Cortex of kidney (tissue), 1 donor: ENCODE results near the gene NFIA.

Source experiments
- DNase-seq: peaks from one replicate; lab custom pipeline; 2025; lab: John Stamatoyannopoulos, UW

The NFIA gene

DNA sequence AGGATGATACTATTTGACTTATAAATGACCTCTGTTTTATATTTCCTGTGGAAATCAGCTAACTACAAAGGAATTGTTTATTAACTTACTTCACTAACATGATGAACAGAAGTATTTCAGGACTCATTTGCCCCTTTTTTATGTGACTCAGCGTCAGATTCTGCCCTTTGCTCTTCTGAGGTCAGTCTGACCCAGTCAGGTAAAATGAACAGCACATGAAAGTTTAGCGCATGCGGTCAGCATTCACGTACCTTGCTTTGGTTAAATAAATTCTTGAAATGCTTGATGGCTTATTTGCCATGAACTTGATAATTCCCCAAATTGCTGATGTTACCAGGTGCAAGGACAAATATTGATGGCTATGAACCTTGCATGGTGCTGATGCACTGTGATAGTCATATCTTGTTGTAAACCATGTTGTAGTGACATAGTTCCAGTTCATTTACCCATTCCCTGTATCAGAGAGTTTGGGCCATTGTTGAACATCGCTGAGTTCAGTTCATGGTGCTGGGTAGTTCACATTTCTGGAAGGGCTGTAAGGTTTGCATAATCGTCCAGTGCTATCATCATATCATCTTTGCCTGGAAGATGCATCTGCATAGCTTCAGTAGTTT lies 133.4 kb downstream of the NFIA start:
- no peak for DNase-seq

DNA sequence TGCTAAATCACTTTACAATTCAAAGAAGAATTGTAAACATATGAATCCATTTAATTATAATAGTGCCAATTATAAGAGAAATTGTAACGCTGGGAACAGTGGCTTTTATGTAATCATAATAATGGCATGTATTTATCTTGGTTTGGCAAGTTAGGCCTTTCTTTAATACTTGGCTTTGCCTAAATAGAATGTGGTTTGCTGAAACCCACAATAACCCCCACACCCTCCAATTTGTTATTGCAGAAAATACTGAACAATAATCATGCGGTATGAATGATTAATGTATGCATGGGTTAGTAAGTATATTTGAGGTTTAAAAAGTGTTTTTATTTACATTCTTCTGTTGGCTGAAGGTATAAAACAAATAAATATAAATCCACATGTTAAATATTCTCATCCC lies 138.2 kb downstream of the NFIA start:
- no peak for DNase-seq

DNA sequence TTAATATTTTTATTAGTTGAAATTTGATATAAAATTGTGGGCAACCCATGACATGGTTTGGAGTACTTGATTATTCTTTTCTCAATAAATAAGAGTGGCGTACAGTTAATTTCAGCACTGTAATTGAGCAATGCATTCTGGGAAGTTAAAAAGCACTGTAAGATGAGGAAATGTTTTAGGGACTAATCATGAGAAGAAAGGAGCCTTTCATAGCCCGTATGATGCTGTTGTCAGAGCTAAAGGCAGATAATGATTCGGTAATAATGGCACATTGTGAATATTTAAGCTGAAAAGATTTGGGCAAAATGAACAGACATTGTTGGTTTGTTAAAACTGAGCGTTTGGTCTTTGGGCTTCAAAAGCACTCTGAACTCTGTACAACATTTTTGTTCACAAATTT lies 139.3 kb downstream of the NFIA start:
- no peak for DNase-seq

DNA sequence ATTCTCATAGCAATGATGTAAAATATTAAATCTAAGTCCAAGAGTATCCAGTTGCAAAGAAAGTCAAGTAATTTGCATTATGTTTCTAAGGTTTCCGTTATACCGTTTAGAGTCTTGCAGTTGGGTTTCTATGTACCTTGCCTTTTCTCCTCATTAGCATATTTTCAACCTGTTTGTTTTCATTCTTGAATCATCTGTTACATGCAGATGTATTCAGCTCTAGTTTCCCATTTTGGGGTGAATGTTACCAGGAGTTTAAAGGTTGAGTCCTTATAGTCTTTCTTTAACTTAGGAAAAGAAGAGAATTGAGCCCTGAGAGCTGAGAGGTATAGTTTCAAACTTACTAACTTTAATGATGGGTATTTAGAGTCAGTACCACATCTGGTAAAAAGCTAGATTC lies 139.9 kb downstream of the NFIA start:
- DNase-seq = no peak

DNA sequence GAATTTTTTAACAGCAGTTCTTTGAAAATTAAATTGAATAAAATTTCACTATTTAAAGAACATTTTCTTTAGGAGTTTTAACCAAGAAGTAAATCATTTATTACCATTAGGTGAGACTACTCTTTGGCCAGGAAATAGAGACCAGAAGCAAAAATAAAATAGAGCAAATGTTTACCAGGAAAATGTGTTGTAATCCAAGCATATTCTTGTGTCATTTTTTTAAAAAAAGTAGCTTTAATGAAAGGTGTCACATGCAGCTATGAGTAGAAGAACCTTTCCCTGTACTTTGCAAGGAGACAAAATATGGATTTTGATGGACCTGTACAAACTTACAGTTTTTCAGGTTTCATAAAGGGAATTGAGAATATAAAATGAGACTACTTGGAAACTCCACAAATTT lies 140.8 kb downstream of the NFIA start:
- no peak for DNase-seq

DNA sequence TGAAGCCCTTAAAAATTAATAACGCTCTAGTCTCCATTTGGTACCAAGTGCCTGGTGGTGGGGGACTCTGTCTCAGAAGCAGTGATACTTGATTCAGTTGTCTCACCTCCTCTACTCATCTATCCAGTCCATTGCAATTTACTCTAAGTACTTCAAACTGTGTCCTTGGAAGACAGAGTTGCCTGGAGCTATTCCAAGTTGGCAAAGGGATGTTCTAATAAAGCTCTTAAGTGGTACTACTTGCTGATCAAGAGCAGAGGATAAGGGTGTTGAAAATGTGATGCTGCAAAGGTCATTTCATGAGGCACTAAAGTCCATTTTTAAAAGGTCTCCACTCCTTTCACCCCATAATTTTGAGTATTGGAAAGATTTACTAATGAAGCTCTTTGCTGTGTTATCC lies 142.2 kb downstream of the NFIA start:
- DNase-seq = no peak

DNA sequence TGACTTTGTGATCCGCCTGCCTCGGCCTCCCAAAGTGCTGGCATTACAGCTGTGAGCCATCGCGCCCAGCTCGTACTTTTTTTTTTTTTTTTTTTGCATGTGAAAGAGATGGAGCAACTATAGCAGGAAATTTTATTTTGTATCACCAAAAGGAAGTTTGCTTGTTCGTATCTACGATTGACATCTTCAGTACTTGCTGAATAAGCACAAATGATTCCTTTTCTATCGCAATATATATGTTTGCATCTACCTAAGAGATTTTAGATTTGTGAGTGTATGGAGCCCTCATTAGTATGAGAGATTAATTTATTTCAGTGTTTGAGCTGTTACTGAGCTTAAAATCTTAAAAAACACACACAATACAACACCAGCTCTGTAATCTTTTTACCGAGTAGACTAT lies 143.1 kb downstream of the NFIA start:
- DNase-seq = no peak

DNA sequence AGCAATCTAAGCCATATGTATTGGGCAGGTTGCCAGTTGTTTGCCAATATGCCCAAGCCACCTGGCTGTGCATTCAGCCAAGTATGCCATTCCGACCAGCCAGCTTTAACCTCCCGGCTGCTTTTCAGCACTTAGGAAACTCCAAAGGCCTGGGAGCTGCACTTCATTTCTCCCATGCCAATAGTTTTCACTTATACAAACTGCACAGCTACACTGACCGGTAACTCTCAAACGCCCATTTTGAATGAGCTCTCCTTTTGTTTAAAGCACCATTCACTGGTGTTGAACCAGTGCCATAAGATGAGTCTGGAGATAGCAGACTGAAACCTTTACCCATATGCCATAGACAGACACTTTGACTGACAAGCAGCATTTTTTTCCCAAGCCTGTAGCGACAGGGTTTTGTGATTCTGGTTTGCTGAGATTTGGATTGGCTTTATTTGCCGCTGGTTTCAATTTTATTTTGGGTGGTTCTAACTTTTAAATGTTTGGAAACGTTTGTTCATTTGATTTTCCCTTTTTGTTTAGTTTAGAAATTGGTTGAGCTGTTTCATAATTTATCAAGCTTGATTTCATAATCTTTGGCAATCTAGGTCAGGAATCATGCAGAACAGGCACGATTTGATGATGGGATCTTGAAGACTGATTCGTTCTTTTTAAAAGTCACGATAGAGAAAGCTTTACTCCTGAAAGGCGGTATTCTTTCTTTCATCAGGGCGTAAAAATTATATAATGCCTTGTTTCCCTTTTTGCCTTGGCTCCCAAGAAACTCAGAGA lies 144.6 kb downstream of the NFIA start:
- DNase-seq = no peak

DNA sequence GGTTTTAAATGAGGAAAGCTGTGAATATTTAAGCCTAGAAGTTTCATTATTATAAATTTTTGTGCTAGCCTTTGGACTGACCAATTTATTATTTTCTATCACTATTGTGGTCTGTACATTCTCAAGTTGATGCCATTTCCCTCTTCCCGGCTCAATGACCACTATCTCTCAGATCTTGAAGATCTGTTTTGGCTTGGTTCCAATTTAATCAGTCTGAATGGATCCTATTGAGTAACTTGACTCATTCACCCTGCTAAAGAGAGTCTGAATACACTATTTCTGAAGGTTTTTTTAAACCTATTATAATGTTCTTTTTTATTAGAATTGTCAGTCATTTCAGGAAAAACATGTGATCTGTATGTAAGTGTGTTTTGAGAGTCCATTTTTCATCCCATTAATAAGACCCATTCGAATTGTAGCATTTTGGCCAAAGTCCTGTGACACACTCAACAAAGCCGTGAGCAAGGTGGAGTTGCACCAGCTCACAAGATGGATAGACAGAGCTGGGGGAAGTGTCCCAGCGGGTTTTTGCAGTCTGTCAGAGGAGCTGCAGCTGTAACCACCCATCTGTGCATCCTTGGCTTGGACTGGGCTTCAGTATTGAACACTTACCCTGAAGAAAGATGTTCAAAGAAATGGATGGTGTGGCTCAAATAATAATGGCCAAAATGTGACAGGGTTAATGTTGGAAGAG lies 145.6 kb downstream of the NFIA start:
- DNase-seq = no peak

DNA sequence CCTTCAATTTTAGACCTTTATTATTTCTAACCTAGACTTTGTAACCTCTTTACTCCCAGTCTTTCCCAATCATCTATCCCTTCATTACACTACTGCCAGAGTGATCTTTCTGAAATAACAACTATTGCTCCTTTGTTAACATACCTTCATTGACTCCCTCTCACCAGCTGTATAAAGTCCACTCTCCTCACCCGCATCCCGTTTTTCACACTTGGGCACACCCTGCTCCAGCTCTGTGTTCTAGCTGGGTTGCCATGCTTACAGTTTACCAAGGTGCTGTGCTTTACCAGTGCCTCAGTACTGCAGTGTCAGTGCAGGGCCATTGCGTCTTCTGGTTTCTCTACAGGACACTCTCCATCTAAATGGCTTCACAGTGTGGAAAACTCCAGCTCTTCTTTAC lies 148.2 kb downstream of the NFIA start:
- DNase-seq = no peak

DNA sequence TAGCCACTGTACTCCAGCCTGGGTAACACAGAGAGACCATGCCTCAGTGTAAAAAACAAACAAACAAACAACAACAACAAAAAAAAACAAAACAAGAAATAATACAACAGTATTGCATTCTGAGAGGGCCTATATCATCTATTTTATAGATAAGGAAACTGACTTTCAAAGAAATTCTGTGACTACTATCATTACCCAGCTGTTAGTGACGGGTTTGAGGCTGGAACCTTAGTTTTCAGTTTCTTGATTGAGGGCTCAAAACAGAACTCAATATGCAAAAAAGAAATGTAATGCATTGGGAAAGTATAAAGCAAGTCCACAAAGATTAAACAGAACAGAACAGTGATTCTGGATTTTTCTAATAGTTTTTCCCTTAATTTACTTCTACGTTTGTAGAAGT lies 149.4 kb downstream of the NFIA start:
- DNase-seq = no peak

DNA sequence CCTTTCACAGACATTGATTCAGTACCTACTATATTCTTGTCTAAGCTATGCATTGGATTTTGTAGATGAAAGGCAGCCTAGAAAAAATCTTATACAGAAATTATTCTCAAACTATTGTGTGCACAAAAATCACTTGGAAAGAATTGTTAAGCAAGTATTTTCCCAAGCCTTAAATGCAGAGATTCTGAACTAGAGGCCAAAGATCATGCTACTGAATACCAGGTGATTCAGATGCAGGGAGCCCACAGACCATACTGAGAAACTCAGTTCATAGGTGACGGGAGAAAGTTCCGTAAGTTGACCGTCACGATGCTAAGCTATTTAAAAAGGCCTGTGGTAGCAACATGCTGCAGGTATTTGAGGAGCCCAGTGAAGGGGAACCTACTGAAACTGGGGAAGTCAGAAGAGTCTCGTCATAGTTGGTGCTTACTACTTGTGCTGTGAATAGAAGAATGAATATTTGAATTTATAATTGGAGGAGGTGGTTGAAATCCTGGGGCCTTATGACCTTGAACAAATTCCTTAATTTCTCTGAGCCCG lies 150.8 kb downstream of the NFIA start:
- no peak for DNase-seq

DNA sequence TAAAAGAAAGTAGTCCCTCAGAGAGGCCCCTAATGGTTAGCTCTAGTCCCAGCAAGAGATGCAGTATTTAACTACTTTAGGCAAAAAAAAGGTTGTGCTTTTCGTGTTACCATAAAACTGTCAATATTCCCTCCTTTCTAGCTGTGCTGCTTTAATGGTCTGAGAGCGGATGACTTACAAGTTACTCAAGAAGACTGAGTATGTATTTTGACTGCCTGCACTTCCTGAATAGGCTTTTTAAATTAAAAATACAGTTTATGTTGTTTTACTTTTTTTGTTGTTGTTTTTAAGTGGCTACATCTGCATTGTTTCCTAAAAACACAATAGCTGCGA lies 152.2 kb downstream of the NFIA start:
- DNase-seq = no peak

DNA sequence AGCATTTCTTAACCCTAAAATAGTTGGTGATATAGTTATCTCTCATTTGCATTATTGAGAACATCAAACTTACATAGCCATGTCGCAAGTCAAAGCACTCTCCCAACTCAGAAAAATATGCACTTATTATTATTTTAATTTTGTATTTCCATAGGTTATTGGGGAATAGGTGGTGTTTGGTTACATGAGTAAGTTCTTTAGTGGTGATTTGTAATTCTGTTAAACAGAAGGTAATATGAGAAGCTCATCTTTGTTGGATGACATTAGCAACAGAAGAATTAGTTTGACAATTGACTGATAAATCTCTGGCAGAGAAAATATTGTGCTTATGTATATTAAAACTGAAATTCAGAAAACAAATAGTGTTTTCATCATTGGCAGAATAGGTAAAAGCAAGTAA lies 154.8 kb downstream of the NFIA start:
- DNase-seq = no peak

DNA sequence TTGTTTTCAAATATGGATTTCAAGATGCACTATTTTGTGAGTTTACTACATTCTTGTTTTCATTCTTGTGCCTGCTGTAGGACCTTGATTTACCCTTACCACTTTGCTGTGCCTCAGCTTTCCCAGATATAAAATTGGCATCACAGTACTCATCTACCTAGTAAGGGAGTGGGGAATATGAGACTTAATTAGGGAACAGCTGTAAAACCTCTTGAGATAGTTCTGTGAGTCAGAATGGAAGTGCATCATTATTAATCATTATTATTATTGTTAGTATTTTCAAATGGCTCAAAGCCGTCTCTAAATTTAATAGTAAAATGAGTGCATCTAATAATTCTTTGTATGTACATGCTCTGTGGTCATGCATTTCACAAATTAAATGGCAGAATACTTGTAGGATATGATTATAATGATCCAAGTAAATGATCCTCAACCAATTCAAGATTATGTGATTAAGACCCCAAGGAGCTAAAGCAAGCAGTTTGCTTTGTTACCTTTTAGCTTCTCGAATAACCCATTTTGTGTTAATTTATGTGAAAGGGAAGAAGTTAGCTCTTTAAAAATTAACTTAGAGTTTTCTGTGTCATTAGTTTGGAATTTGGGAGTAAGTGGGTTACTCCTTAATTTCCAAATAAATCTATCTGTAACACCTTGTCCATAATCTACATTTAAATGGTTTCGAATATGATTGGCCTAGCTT lies 155.4 kb downstream of the NFIA start:
- DNase-seq = no peak

DNA sequence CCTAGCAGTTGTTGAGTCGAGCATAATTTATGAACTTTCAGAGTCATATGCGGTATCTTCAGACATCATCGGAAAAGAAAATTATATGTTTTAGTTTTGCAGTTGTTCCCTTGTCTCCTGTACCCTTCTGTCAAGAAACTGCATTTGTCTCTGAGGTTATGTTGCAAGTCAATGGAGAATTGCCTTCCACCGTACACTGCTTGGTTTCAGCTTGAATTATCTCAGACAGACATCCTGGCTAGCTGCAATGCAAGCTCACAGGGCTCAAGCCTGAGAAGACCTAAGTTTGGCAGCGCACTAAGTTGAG lies 156.0 kb downstream of the NFIA start:
- DNase-seq = no peak

DNA sequence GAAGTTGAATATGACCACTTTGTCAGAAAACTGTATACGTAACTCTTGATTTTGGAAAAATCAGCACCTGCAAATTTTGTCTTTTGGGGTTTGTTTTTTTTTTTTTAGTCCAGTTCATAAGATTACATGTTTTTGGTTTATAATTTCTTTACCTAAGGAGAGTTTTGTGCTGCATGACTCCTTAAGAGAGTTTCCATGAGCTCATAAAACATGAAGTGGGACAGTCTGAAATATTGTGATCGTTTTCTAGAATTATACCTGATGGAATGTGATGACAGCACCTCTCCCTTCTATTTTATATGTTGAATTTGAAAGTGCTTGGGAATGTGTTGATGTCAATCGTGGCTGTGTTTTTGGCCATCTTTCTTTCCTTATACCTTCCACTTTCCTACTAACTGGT lies 158.5 kb downstream of the NFIA start:
- no peak for DNase-seq

DNA sequence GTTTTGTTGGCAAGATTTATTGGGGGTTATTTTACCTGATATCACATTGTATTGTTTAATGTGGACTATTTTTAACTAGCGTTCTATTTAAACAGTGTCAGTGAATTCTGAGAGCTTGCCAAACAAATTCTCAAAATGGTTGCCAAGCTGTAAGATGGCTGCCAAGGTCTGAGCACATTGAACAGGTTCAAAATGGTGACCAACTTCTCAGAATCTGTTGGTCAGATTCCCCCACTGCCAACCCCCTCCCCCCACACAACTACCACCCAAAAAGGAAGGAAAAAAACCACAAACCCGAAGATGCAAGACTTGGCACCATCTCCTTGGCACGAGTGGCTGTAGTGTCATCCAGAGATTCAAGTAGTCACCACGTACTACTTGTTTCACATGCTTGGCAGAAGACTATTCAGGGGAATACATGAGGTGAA lies 159.1 kb downstream of the NFIA start:
- DNase-seq = no peak

DNA sequence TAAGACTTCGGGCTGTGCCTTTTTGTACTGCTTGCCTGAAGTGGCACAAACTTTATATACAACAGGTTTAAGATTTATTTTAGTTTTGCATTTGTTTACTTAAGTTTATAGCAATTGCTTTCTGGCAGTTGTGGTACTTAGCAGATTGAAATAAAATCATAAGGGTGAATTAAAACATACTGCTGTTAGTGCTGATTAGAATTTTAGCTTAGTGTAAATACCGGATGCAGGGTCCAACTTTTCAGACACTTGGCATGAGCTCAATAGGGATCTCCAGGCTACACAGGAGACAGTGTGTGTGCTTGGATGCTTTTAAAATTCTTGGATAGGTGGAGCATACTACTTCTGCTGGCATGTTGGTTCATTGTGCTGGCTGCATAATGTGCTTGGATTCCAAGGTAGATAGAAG lies 159.6 kb downstream of the NFIA start:
- DNase-seq = no peak

DNA sequence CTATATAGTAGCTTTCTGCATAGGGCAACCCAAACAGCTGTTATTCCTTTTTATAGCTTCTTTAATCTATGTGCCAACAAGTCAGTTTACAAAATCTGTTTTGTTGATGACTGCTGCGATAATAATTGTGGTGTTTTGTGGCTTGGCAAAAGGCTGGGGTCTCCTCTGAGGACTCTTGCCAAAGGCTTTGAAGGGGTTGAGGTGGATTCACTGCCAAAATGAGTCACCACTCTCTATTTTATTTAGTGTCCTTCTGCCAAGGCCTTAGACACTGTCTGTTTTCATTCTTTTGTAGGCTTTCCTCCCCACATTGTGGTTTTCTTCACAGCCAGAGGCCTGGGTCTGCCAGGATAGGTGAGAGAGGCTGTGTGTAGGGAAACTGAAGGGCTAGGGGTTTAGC lies 161.8 kb downstream of the NFIA start:
- no peak for DNase-seq

DNA sequence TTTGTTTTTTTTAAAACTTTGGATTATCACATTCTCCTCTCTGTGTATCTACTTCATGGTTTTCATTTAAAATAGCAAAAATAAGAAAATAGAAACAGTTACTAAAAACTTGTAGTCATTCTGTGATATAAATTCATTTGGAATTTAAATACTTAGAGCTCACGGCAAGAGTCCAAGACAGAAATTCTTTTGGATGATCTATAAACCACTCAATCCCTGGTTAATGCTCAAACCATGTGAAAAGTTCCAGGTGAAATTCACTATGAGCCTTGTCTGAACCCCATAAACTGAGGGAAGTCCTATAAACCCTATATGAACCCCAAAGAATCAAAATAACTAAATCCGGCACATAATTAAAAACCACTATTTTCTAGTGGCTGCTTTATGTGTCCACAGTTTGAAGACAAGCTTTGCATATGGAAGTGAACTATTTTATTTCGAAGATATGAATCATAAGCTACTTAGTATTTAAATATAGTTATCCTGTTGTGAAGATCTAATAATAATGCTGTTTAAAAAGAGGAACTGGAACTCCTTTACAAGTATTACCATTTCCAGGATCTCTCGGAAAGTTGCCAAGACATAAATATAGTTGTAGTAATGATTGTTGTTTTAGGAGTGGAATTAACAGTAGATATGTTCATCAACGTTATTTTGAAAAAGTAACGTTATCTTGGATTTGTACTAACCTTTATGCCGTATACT lies 163.5 kb downstream of the NFIA start:
- DNase-seq = no peak
